Common myeloid progenitor, CD34-positive (primary cell): ENCODE results near the gene TRMT10B.
"Not testable (repeated sequence)": the region's sequence is repeated elsewhere in the genome, so short reads cannot be mapped to it uniquely, and the experiment has no call there.

Experiments used
- CTCF ChIA-PET: fragments of 350-600 bp; sonication (Branson Sonifier 250); formaldehyde crosslinking; loops from one replicate; lab custom pipeline; 2021; ENCODE audit warnings: antibody characterized with exemption; lab: Charles Lee
- POLR2A ChIA-PET: fragments of 350-600 bp; sonication (Branson Sonifier 250); formaldehyde crosslinking; loops from one replicate; lab custom pipeline; 2021; ENCODE audit warnings: antibody characterized with exemption; lab: Charles Lee
- DNase-seq, 3 donors: peaks; one replicate each; pipeline versions ENCODE4 v3.0.0 to v3.0.0-alpha.2; 2013
- H3K27ac ChIP-seq, 2 experiments: 1 replicate in 1 of 2; 2 replicates in 1 of 2; pipeline ENCODE4 v1.7.0; 2013; ENCODE audit warnings: inconsistent platforms in 2 of 2, low read length in 2 of 2, mild to moderate bottlenecking in 2 of 2, low read depth in 1 of 2, moderate library complexity in 1 of 2; ENCODE audit not compliant: severe bottlenecking in 2 of 2, insufficient read depth in 1 of 2, poor library complexity in 1 of 2
- H3K27me3 ChIP-seq, 5 experiments: replicated peaks in 2 of 5; 1 replicate in 3 of 5; 2 replicates in 2 of 5; pipeline versions ENCODE4 v1.6.1 to v1.7.0; 2013; ENCODE audit warnings: low read length in 4 of 5, mild to moderate bottlenecking in 2 of 5, moderate library complexity in 2 of 5, inconsistent platforms in 1 of 5; ENCODE audit not compliant: insufficient read depth in 5 of 5, control insufficient read depth in 4 of 5
- H3K36me3 ChIP-seq, 4 experiments: 1 replicate in 2 of 4; 2 replicates in 2 of 4; pipeline versions ENCODE4 v1.6.1 to v1.7.0; 2013; ENCODE audit warnings: low read length in 3 of 4, control low read depth in 1 of 4, mild to moderate bottlenecking in 1 of 4; ENCODE audit not compliant: control insufficient read depth in 4 of 4, insufficient read depth in 4 of 4
- H3K4me1 ChIP-seq, 4 experiments: 1 replicate in 3 of 4; 2 replicates in 1 of 4; pipeline versions ENCODE4 v1.6.1 to v1.7.1; 2013; ENCODE audit warnings: low read length in 3 of 4, mild to moderate bottlenecking in 3 of 4, control low read depth in 1 of 4, inconsistent platforms in 1 of 4, moderate library complexity in 1 of 4; ENCODE audit not compliant: control insufficient read depth in 4 of 4, insufficient read depth in 4 of 4; ENCODE audit errors: control extremely low read depth in 1 of 4
- H3K4me3 ChIP-seq, 7 experiments: 1 replicate in 4 of 7; 2 replicates in 3 of 7; pipeline versions ENCODE4 v1.5.1 to v1.7.0; 2013; ENCODE audit warnings: mild to moderate bottlenecking in 7 of 7, low read length in 6 of 7, moderate library complexity in 6 of 7, inconsistent platforms in 2 of 7, low read depth in 2 of 7, control low read depth in 1 of 7; ENCODE audit not compliant: insufficient read depth in 4 of 7, control insufficient read depth in 1 of 7; ENCODE audit errors: extremely low read depth in 1 of 7
- H3K9me3 ChIP-seq, 5 experiments: 1 replicate in 4 of 5; 2 replicates in 1 of 5; pipeline versions ENCODE4 v1.6.1 to v1.7.1; 2013; ENCODE audit warnings: low read length in 4 of 5, mild to moderate bottlenecking in 2 of 5, inconsistent platforms in 1 of 5, low read depth in 1 of 5, moderate library complexity in 1 of 5; ENCODE audit not compliant: control insufficient read depth in 4 of 5, insufficient read depth in 2 of 5; ENCODE audit errors: control extremely low read depth in 1 of 5
- WGBS: methylation state at CpG from one replicate; pipeline ENCODE4 v1.1.5; 2013; ENCODE audit not compliant: insufficient coverage; 5-methylcytosine and 5-hydroxymethylcytosine counted together

Gene TRMT10B

DNA sequence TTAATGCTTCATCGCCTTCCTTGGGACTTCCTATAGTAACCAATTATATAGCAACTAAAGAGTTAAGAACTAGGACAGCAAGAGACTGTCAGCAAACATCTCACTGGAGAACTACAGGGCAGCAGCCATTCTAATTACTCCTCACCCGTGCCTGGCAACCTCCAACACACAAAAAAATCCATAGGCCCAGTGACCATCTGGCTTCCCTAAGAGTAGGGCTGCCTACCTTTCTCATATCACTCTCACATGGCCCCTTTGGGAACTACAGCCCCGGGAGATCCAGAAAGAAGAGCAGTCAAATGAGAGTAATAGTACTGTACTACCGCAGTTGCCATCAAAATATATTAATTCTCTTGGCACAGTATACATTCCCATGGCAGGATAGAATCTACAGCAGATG lies 52.7 kb downstream of the TRMT10B start:
- Histone ChIP-seq H3K36me3 (peaks cover 0 to 6% (median 2%) of the 10 kb centered on the region in 4 experiments), H3K4me1 (peaks cover 13 to 17% (median 15%) of the 10 kb centered on the region in 4 experiments), H3K9me3 (peaks cover 0 to 3% (median 0%) of the 10 kb centered on the region in 5 experiments), H3K27ac (no peak overlapping the region), H3K4me3 (no peak overlapping the region), H3K27me3 (no peaks in the 10 kb centered on the region)
- no CpG with 5 or more reads among the region's 4 CpGs for WGBS
- ChIA-PET CTCF (interaction anchor here (1.8 kb wide), 1 partner anchor 13 kb away, joined by 7 read pairs; no protein-coding TSS in a partner anchor), POLR2A (no interaction called here)
- DNase-seq: no peak

- H3K27ac ChIP-seq, H3K4me1 ChIP-seq, H3K36me3 ChIP-seq, DNase-seq, H3K27me3 ChIP-seq, H3K4me3 ChIP-seq, H3K9me3 ChIP-seq: not testable (repeated sequence)
- ChIA-PET POLR2A (interaction anchor here (0.7 kb wide), 1 partner anchor 57 kb away, joined by 3 read pairs; no protein-coding TSS in a partner anchor), CTCF (interaction anchor here (0.9 kb wide), 1 partner anchor 9 kb away, joined by 3 read pairs; no protein-coding TSS in a partner anchor)
- 100% methylated on average over 14 of the region's 15 CpGs for WGBS
These were observed 56.1 kb downstream of the TRMT10B start for GRCh38 chr9:37809676-37810075.

DNA sequence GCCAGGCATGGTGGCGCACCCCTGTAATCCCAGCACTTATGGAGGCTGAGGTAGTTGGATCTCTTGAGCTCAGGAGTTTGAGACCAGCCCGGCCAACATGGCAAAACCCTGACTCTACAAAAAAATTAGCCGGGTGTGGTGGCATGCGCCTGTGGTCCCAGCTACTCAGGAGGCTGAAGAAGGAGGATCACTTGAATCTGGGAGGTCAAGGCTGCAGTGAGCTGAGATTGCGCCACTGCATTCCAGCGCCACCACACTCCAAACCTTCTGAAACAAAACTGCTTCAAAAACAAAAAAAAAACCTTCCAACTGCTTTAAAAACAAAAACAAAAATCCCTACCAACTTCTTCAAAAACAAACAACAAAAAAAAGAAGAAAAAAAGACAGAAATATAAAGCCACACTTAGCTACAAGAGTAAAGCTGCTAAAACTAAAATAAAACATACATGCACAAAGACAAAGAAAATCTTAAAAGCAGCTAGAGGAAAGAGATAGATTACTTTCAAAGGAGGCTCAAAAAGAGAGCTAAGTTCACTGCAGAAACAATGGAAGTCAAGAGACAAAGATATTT lies 58.4 kb downstream of the TRMT10B start:
- no peaks in the 10 kb centered on the region for H3K27me3 ChIP-seq
- ChIA-PET CTCF (no interaction called here), POLR2A (no interaction called here)
- peaks cover 0 to 6% (median 2%) of the 10 kb centered on the region in 4 experiments for H3K36me3 ChIP-seq
- H3K9me3 ChIP-seq: peaks cover 0 to 3% (median 0%) of the 10 kb centered on the region in 5 experiments
- no peaks in the 10 kb centered on the region for H3K4me1 ChIP-seq
- H3K27ac ChIP-seq: no peak overlapping the region
- no peak overlapping the region for H3K4me3 ChIP-seq
- WGBS: 100% methylated on average over 3 of the region's 6 CpGs
- DNase-seq: peak in 1 of 3 donors; percentile 7

DNA sequence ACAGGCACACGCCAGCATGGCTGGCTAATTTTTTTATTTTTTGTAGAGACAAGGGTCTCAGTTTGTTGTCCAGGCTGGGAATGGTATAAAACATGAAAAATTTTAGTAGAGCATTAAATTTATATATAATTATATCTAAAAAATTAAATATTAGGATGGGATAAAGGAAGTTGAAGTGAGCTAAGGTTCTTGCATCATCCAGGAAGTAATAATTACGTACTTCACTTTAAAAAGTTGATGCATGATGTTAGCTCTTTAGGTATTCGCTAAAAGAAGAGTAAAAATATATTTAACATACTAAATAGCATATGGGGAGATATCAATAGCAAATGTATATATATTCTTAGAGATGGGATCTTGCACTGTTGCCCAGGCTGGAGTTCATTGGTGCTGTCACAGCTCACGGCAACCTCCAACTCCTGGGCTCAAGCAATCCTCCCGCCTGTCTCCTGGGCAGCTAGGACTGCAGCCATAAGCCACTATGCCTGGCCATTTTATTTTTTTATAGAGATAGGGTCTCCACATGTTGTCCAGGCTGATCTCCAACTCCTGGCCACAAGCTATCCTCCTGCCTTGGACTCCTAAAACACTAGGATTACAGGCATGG lies 59.3 kb downstream of the TRMT10B start:
- ChIA-PET POLR2A (no interaction called here), CTCF (interaction anchor here (1.0 kb wide), 1 partner anchor 19 kb away, joined by 3 read pairs; no protein-coding TSS in a partner anchor)
- peak in 2 of 3 donors; percentile 3 to 20 for DNase-seq
- H3K4me1 ChIP-seq: no peaks in the 10 kb centered on the region
- no peaks in the 10 kb centered on the region for H3K27me3 ChIP-seq
- no peak overlapping the region for H3K4me3 ChIP-seq
- H3K27ac ChIP-seq: no peak overlapping the region
- peaks cover 0 to 3% (median 0%) of the 10 kb centered on the region in 5 experiments for H3K9me3 ChIP-seq
- 100% methylated on average over 1 of the region's 5 CpGs for WGBS
- H3K36me3 ChIP-seq: peaks cover 0 to 6% (median 2%) of the 10 kb centered on the region in 4 experiments

- POLR2A ChIA-PET: no interaction called here
- CTCF ChIA-PET: interaction anchor here (0.6 to 2.2 kb wide), 6 partner anchors 10 to 438 kb away, joined by 3 to 7 read pairs (median 3); no protein-coding TSS in a partner anchor
- WGBS: no CpG with 5 or more reads among the region's 2 CpGs
These were observed 65.2 kb downstream of the TRMT10B start for GRCh38 chr9:37818849-37819248.

DNA sequence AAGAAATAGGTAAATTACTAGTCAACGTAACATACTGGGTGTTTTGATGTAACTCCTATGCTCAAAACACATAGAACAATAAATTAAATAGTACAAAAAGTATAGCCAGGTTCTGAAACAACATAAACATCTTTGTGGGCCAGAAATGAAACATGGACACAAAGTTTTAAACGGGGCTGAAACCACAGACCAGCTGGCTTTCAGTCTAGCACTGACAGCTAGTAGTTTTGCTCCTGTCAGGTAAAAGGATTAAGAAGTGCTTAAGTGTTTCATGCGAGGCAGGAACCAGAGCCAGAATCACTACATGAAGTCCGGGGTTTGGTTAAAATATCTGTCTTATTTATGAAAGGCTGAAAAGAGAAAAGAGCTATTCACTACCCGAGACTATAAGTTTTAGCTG lies 66.5 kb downstream of the TRMT10B start:
- Histone ChIP-seq H3K4me1 (peaks cover 0 to 3% (median 0%) of the 10 kb centered on the region in 4 experiments), H3K36me3 (peaks cover 4 to 27% (median 9%) of the 10 kb centered on the region in 4 experiments), H3K9me3 (no peaks in the 10 kb centered on the region), H3K4me3 (no peak overlapping the region), H3K27ac (no peak overlapping the region), H3K27me3 (no peaks in the 10 kb centered on the region)
- ChIA-PET CTCF (interaction anchor here (2.2 kb wide), 1 partner anchor 13 kb away, joined by 7 read pairs; no protein-coding TSS in a partner anchor), POLR2A (interaction anchor here (0.5 kb wide), 1 partner anchor 122 kb away, joined by 3 read pairs; no protein-coding TSS in a partner anchor)
- WGBS: 75% methylated on average over 1 of the region's 5 CpGs
- DNase-seq: no peak

More at GRCh38 chr9:37818849-37819248, 65.2 kb downstream of the TRMT10B start:
- Histone ChIP-seq H3K4me1 (peaks cover 0 to 3% (median 0%) of the 10 kb centered on the region in 4 experiments), H3K36me3 (peaks cover 4 to 18% (median 8%) of the 10 kb centered on the region in 4 experiments), H3K27me3 (no peaks in the 10 kb centered on the region), H3K27ac (peak overlapping the region in 1 of 2 experiments; percentile 32), H3K9me3 (no peaks in the 10 kb centered on the region), H3K4me3 (no peak overlapping the region)
- no peak for DNase-seq

- WGBS: no CpG with 5 or more reads among the region's 2 CpGs
- POLR2A ChIA-PET, CTCF ChIA-PET, H3K9me3 ChIP-seq, H3K27me3 ChIP-seq, H3K4me1 ChIP-seq, H3K27ac ChIP-seq, DNase-seq, H3K4me3 ChIP-seq: not testable (repeated sequence)
- H3K36me3 ChIP-seq: peaks cover 11 to 48% (median 18%) of the 10 kb centered on the region in 4 experiments
These were observed 71.6 kb downstream of the TRMT10B start for GRCh38 chr9:37825174-37825573.
